HCT116 (cell line): ENCODE results near the gene THADA. TPM values are rescaled to one million over a fixed set of nuclear protein-coding genes. Genes with fewer than 3 reads are reported as not detected.
A peak's percentile ranks its signal among the peaks of the same experiment; 100 is the strongest.

Source experiments
- ATAC-seq: fragments of 200-7000 bp; cut with Tn5 transposase; 2 replicates; pipeline ENCODE4 v1.9.1; 2020; ENCODE audit warnings: mild to moderate bottlenecking, moderate library complexity
- BruUV-seq: library from RNA; stranded (reverse); fragments of 400-500 nt; replicated peaks from 2 replicates; lab custom pipeline; 2021; lab: Mats Ljungman, UMichigan
- CTCF ChIA-PET: fragments of 300-600 bp; sonication (Branson Sonifier 250); formaldehyde crosslinking; loops from one replicate; lab custom pipeline; 2021; ENCODE audit warnings: antibody characterized with exemption; lab: Charles Lee
- POLR2A ChIA-PET: fragments of 300-600, 350-600 bp; sonication (Branson Sonifier 250); formaldehyde crosslinking; loops from one replicate; lab custom pipeline; 2021; ENCODE audit warnings: antibody characterized with exemption; lab: Charles Lee
- RAD21 ChIA-PET, 2 experiments: fragments of 300-600 bp; sonication (Branson Sonifier 250); formaldehyde crosslinking; loops; one replicate each; lab custom pipeline; 2023; ENCODE audit warnings: low total read pairs in 2 of 2; ENCODE audit not compliant: uncharacterized antibody in 2 of 2, unreplicated experiment in 2 of 2, low non-redundant PET in 1 of 2; lab: Charles Lee
- DNase-seq: peaks from one replicate; pipeline ENCODE4 v3.0.0-alpha.2; 2010; ENCODE audit warnings: low read depth, low spot score
- H2AFZ ChIP-seq: fragments of 200-600 bp; shearing (Covaris generic), sonication (generic); 2 replicates; pipeline ENCODE4 v1.6.1; 2017; ENCODE audit warnings: low read depth, mixed run types, mixed read lengths, antibody characterized with exemption, low read length; ENCODE audit not compliant: poor library complexity, severe bottlenecking
- H3K27ac ChIP-seq: 2 replicates; pipeline ENCODE4 v1.5.1; 2012; ENCODE audit warnings: low read depth, low read length
- H3K27me3 ChIP-seq: fragments of 200-600 bp; sonication (generic); 2 replicates; pipeline ENCODE4 v1.6.1; 2016; ENCODE audit warnings: mixed run types, low read length, mixed read lengths; ENCODE audit not compliant: insufficient read depth
- H3K36me3 ChIP-seq, 2 experiments: fragments of 200-500 bp in 1 of 2; fragments of 200-600 bp in 1 of 2; sonication (Bioruptor generic) in 1 of 2; sonication (generic) in 1 of 2; 2 replicates each; pipeline versions ENCODE4 v1.5.1 to v1.6.1; 2014 to 2016; ENCODE audit warnings: low read length in 2 of 2, inconsistent platforms in 1 of 2, mixed read lengths in 1 of 2, mixed run types in 1 of 2; ENCODE audit not compliant: insufficient read depth in 2 of 2, control insufficient read depth in 1 of 2
- H3K4me1 ChIP-seq, 2 experiments: fragments of 200-600 bp in 1 of 2; sonication (generic) in 1 of 2; 2 replicates each; pipeline versions ENCODE4 v1.5.1 to v1.6.1; 2012 to 2017; ENCODE audit warnings: low read length in 2 of 2, inconsistent platforms in 1 of 2, mild to moderate bottlenecking in 1 of 2, mixed read lengths in 1 of 2, mixed run types in 1 of 2, moderate library complexity in 1 of 2; ENCODE audit not compliant: insufficient read depth in 2 of 2, control insufficient read depth in 1 of 2
- H3K4me2 ChIP-seq: fragments of 200-600 bp; sonication (generic); 2 replicates; pipeline ENCODE4 v1.6.1; 2017; ENCODE audit warnings: mixed run types, low read length, mixed read lengths
- H3K4me3 ChIP-seq, 2 experiments: fragments of 200-600 bp in 1 of 2; sonication (generic) in 1 of 2; replicated peaks in 1 of 2; 2 replicates each; pipeline ENCODE4 v1.5.1; 2011 to 2016; ENCODE audit warnings: low read length in 2 of 2, control low read depth in 1 of 2, low read depth in 1 of 2, mild to moderate bottlenecking in 1 of 2, mixed read lengths in 1 of 2, mixed run types in 1 of 2
- H3K79me2 ChIP-seq: fragments of 200-600 bp; sonication (generic); 2 replicates; pipeline ENCODE4 v1.6.1; 2017; ENCODE audit warnings: mild to moderate bottlenecking, mixed run types, low read length, moderate library complexity, mixed read lengths; ENCODE audit not compliant: insufficient read depth
- H3K9ac ChIP-seq: fragments of 200-600 bp; sonication (generic); 2 replicates; pipeline ENCODE4 v1.6.1; 2016; ENCODE audit warnings: low read length, mixed read lengths
- H3K9me2 ChIP-seq: fragments of 200-600 bp; sonication (generic), shearing (Covaris generic); 2 replicates; pipeline ENCODE4 v1.6.1; 2017; ENCODE audit warnings: mixed run types, mild to moderate bottlenecking, moderate library complexity; ENCODE audit not compliant: insufficient read depth
- H3K9me3 ChIP-seq, 2 experiments: fragments of 200-500 bp in 1 of 2; fragments of 200-600 bp in 1 of 2; sonication (Bioruptor generic) in 1 of 2; sonication (generic) in 1 of 2; 2 replicates each; pipeline ENCODE4 v1.6.1; 2014 to 2017; ENCODE audit warnings: low read length in 2 of 2, mixed read lengths in 2 of 2, inconsistent platforms in 1 of 2, low read depth in 1 of 2, mild to moderate bottlenecking in 1 of 2, mixed run types in 1 of 2, moderate library complexity in 1 of 2; ENCODE audit not compliant: control insufficient read depth in 1 of 2, insufficient read depth in 1 of 2
- H4K20me1 ChIP-seq: fragments of 200-600 bp; sonication (generic), shearing (Covaris generic); 2 replicates; pipeline ENCODE4 v1.6.1; 2017; ENCODE audit warnings: mixed run types, mild to moderate bottlenecking, moderate library complexity; ENCODE audit not compliant: insufficient read depth
- CTCF ChIP-seq, 3 experiments: fragments of 200-600 bp in 1 of 3; sonication (generic) in 1 of 3; IDR thresholded peaks in 2 of 3; conservative IDR thresholded peaks in 1 of 3; 2 replicates each; pipeline ENCODE4 v1.5.1; 2012 to 2017; ENCODE audit warnings: low read depth in 2 of 3, low read length in 2 of 3, antibody characterized with exemption in 1 of 3, borderline replicate concordance in 1 of 3, control low read depth in 1 of 3, mild to moderate bottlenecking in 1 of 3, mixed read lengths in 1 of 3, mixed run types in 1 of 3, moderate library complexity in 1 of 3; ENCODE audit not compliant: insufficient read depth in 1 of 3
- ELF1 ChIP-seq: IDR thresholded peaks from 2 replicates; pipeline ENCODE4 v1.6.1; 2012; ENCODE audit warnings: low read depth, borderline replicate concordance
- EZH2 ChIP-seq: fragments of 200-600 bp; sonication (generic); IDR thresholded peaks from 2 replicates; pipeline ENCODE4 v1.6.1; 2017; ENCODE audit warnings: antibody characterized with exemption, mixed run types
- FOSL1 ChIP-seq: IDR thresholded peaks from 2 replicates; pipeline ENCODE4 v1.6.1; 2012; ENCODE audit warnings: low read depth
- POLR2A ChIP-seq: IDR thresholded peaks from 2 replicates; pipeline ENCODE4 v1.7.0; 2011; ENCODE audit warnings: borderline replicate concordance; ENCODE audit not compliant: insufficient read depth, insufficient read length; ENCODE audit errors: extremely low read depth
- POLR2AphosphoS5 ChIP-seq: IDR thresholded peaks from 2 replicates; pipeline ENCODE4 v1.6.1; 2011; ENCODE audit warnings: mild to moderate bottlenecking, low read depth, low read length, moderate library complexity
- SIN3A ChIP-seq: IDR thresholded peaks from 2 replicates; pipeline ENCODE4 v1.6.1; 2012; ENCODE audit warnings: low read depth
- YY1 ChIP-seq: IDR thresholded peaks from 2 replicates; pipeline ENCODE4 v1.6.1; 2011; ENCODE audit warnings: low read length, low read depth, moderate library complexity, mild to moderate bottlenecking; ENCODE audit not compliant: insufficient replicate concordance; ENCODE audit errors: extremely low read depth
- ZBTB33 ChIP-seq: IDR thresholded peaks from 2 replicates; pipeline ENCODE4 v1.6.1; 2011; ENCODE audit warnings: mild to moderate bottlenecking, low read length, moderate library complexity; ENCODE audit not compliant: insufficient replicate concordance; ENCODE audit errors: extremely low read depth
- ZFX ChIP-seq: fragments of 450-650 bp; IDR thresholded peaks from 2 replicates; pipeline ENCODE4 v1.6.1; 2017
- intact Hi-C: fragments of 100-400 bp; cut with micrococcal nuclease; formaldehyde crosslinking; loops from 2 replicates; pipeline ENCODE4 v1.10.0; 2022
- total RNA-seq: library from RNA; stranded (reverse); gene quantifications from one replicate; pipeline ENCODE4 v1.2.1, GENCODE V29; 2021; ENCODE audit not compliant: unreplicated experiment

The THADA gene
- total RNA-seq, 1 experiment from 2014 or later: 30.7 TPM

- H3K36me3 ChIP-seq: no peaks in the 10 kb centered on the region
- H3K27me3 ChIP-seq: no peaks in the 10 kb centered on the region
- ATAC-seq: no peak
- H3K4me2 ChIP-seq: no peak overlapping the region
- no peaks in the 10 kb centered on the region for H4K20me1 ChIP-seq
- intact Hi-C loops: no loop called here
- no peak overlapping the region for H3K27ac ChIP-seq
- no peak for DNase-seq
- no peaks in the 10 kb centered on the region for H3K9me3 ChIP-seq
- CTCF ChIA-PET: interaction anchor here (0.6 kb wide), 1 partner anchor 289 kb away, joined by 4 read pairs; no protein-coding TSS in a partner anchor
- no peak overlapping the region for H2AFZ ChIP-seq
- no peaks in the 10 kb centered on the region for H3K79me2 ChIP-seq
- no peak overlapping the region for H3K9ac ChIP-seq
- POLR2A ChIA-PET: no interaction called here
- RAD21 ChIA-PET: no interaction called here
- TF ChIP-seq EZH2 (no peak), POLR2A (no peak), POLR2AphosphoS5 (no peak)
- H3K4me1 ChIP-seq: peaks cover 11 to 59% of the 10 kb centered on the region in 2 experiments
- BruUV-seq: no TSS peak
- no peak overlapping the region for H3K4me3 ChIP-seq
- H3K9me2 ChIP-seq: no peaks in the 10 kb centered on the region
Measured at GRCh38 chr2:43314299-43314927, 281.4 kb downstream of the THADA start.

GRCh38 chr2:43313642-43314017, 282.2 kb downstream of the THADA start:
- POLR2A ChIA-PET: no interaction called here
- no peak overlapping the region for H3K4me3 ChIP-seq
- BruUV-seq: no TSS peak
- CTCF ChIA-PET: no interaction called here
- H3K9me2 ChIP-seq: no peaks in the 10 kb centered on the region
- intact Hi-C loops: no loop called here
- TF ChIP-seq ELF1 (no peak), SIN3A (no peak), ZFX (no peak), CTCF (IDR thresholded peaks at IDR 0.05 in 2 of 3, conservative IDR thresholded peaks at IDR 0.05 in 1 of 3; ENCODE audit: borderline replicate concordance in 1 of 3, insufficient read depth in 1 of 3, low read depth in 2 of 3, low read length in 2 of 3) (no peak), FOSL1 (no peak), YY1 (no peak), ZBTB33 (no peak)
- H3K79me2 ChIP-seq: no peaks in the 10 kb centered on the region
- no peaks in the 10 kb centered on the region for H3K9me3 ChIP-seq
- peak; percentile 20; the same call in 1 of the 2 replicates for ATAC-seq
- no peak overlapping the region for H2AFZ ChIP-seq
- H3K9ac ChIP-seq: no peak overlapping the region
- peak overlapping the region; percentile 6; the same call in 1 of the 2 replicates for H3K4me2 ChIP-seq
- no peaks in the 10 kb centered on the region for H3K27me3 ChIP-seq
- no peak for DNase-seq
- RAD21 ChIA-PET: no interaction called here
- no peaks in the 10 kb centered on the region for H3K36me3 ChIP-seq
- H3K27ac ChIP-seq: peak overlapping the region; percentile 60
- H4K20me1 ChIP-seq: no peaks in the 10 kb centered on the region
- H3K4me1 ChIP-seq: peaks cover 11 to 52% of the 10 kb centered on the region in 2 experiments
